ENCODE results near the gene FNBP1L. TPM values are rescaled to one million over a fixed set of nuclear protein-coding genes. Genes with fewer than 3 reads are reported as not detected.

The FNBP1L gene
- total RNA-seq, 1 donor from 2014 or later = 29.7 TPM

DNA sequence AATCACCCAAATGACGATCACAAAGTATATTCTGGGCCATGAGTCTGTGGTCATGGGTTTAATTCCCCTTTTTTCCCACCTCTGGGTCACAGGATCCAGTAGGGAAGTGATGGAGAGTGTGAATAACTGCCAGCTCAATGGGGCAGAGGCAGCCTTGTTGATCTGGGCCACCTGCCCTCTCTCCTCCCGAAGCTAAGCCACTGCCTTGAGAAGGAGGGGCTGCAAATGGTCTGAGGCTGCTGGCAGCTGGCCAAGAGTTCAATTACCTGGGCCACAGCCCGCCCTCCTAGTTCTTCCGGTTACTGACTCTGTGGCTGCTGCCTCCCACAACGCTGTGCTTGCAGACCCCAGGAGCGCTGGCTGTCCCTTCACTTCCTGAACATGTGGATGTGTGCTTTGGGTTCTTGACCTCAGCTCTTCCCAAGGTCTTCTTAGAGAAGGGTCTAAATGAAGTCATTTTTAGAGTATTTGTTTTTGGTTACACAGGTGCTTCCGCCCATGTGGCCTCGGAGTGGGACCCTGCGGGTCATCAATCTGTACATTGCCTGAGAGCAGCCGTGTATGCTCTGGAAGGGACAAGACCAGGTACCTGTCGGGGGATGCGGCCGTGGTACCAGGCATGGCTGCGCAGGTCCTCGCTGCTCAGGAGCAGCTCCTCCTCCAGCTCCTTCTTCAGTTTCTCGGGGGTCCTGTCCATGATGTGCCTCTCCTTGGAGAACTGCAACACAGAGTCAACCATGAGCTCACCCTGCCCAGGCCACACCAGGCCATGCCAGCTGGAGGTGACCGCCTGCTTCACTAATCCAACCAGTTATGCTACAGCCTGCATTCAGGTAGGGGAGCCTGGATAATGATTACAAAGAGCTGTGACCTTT is 144.0 kb downstream of the FNBP1L start:
- FAIRE-seq = no peak
- Histone ChIP-seq H3K27me3 (ENCODE audit: control insufficient read depth, insufficient read depth, low read length) (no peaks in the 10 kb centered on the region), H3K4me3 (ENCODE audit: low read depth, low read length) (no peak overlapping the region), H3K36me3 (ENCODE audit: control insufficient read depth, insufficient read depth, low read length) (peaks cover 35% of the 10 kb centered on the region)
- TF ChIP-seq, protein P1, sequence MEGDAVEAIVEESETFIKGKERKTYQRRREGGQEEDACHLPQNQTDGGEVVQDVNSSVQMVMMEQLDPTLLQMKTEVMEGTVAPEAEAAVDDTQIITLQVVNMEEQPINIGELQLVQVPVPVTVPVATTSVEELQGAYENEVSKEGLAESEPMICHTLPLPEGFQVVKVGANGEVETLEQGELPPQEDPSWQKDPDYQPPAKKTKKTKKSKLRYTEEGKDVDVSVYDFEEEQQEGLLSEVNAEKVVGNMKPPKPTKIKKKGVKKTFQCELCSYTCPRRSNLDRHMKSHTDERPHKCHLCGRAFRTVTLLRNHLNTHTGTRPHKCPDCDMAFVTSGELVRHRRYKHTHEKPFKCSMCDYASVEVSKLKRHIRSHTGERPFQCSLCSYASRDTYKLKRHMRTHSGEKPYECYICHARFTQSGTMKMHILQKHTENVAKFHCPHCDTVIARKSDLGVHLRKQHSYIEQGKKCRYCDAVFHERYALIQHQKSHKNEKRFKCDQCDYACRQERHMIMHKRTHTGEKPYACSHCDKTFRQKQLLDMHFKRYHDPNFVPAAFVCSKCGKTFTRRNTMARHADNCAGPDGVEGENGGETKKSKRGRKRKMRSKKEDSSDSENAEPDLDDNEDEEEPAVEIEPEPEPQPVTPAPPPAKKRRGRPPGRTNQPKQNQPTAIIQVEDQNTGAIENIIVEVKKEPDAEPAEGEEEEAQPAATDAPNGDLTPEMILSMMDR (IDR thresholded peaks at IDR 0.05; ENCODE audit: insufficient read depth, low read length, severe bottlenecking) = no peak
- no peak for DNase-seq (ENCODE audit: low read depth)

DNA sequence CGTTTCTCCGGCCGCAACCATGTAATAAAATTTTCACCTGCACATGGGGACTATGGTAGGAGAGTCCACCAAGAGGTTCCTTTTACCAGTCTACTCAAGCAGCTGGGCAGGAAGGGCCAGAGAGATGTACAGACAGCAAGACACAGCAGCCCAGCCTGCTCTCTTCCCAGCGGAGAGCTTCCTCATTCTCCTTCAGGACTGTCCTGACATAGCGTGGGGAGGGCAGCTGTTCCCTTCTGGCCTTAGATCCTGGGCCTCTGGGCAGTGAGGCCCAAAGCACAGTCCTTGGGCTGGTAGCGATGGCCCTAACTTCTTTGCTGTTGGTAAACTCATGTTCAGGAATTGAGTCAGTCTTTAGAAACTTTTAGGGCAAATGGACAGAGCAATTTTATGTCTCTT is 144.6 kb downstream of the FNBP1L start:
- peaks cover 32% of the 10 kb centered on the region for H3K36me3 ChIP-seq (ENCODE audit: control insufficient read depth, insufficient read depth, low read length)
- FAIRE-seq = no peak
- H3K27me3 ChIP-seq (ENCODE audit: control insufficient read depth, insufficient read depth, low read length) = no peaks in the 10 kb centered on the region
- TF ChIP-seq, protein P1 (IDR thresholded peaks at IDR 0.05; ENCODE audit: insufficient read depth, low read length, severe bottlenecking) = no peak
- no peak for DNase-seq (ENCODE audit: low read depth)
- no peak overlapping the region for H3K4me3 ChIP-seq (ENCODE audit: low read depth, low read length)

DNA sequence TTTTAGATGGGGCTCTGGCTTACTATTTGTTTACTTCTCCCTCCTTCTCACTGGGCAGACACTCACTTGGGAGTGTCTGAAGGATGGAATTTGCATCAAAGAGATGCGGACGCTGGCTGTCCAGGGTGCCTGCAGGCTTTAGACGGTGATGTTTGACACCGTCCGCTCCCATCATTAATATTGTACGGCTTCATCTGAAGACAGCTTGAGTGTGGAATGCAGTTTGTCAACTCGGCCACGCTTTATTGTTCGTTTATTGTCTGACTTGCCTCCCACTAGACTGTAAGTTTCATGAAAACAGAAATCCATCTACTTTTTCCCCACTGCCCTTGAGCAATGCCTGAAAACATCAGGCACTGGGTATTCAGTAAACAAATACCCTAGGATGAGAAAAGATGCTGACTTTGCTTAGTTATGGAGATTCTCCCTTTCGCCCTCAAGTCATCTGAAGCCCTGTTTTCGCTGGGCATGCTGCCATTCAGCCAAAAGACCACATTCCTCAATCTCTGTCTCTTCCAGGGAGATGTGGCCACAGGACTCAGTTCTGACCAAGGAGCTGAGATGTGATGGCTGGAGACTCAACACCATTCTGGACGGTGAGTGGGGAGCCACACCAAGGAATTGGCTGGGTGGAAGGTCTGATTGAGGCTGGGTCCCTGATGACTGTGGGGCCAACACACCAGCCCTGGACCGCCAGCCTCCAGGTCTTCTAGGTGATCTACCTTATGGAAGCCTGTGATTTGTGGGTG is 146.1 kb downstream of the FNBP1L start:
- no peak overlapping the region for H3K4me3 ChIP-seq (ENCODE audit: low read depth, low read length)
- FAIRE-seq (peak; percentile 18), DNase-seq (ENCODE audit: low read depth) (no peak)
- H3K27me3 ChIP-seq (ENCODE audit: control insufficient read depth, insufficient read depth, low read length) = no peaks in the 10 kb centered on the region
- peaks cover 20% of the 10 kb centered on the region for H3K36me3 ChIP-seq (ENCODE audit: control insufficient read depth, insufficient read depth, low read length)
- TF ChIP-seq, protein P1 (IDR thresholded peaks at IDR 0.05; ENCODE audit: insufficient read depth, low read length, severe bottlenecking) = no peak

DNA sequence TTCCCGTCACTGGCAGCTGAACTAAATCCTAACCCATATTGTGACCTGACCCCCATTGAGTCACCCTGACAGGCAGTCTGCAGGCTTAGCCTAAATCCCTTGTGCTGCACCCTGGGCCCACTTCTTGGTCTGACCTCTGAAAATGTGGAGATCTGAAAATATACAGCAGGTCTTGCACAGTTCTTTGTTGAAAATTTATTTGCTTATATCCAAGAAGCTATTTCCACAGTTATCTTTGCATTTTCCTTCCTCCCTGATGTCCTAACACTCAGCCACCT is 146.6 kb downstream of the FNBP1L start:
- DNase-seq (ENCODE audit: low read depth) = no peak
- Histone ChIP-seq H3K27me3 (ENCODE audit: control insufficient read depth, insufficient read depth, low read length) (no peaks in the 10 kb centered on the region), H3K36me3 (ENCODE audit: control insufficient read depth, insufficient read depth, low read length) (peaks cover 15% of the 10 kb centered on the region), H3K4me3 (ENCODE audit: low read depth, low read length) (no peak overlapping the region)
- TF ChIP-seq, protein P1 (IDR thresholded peaks at IDR 0.05; ENCODE audit: insufficient read depth, low read length, severe bottlenecking) = no peak
- FAIRE-seq = no peak

DNA sequence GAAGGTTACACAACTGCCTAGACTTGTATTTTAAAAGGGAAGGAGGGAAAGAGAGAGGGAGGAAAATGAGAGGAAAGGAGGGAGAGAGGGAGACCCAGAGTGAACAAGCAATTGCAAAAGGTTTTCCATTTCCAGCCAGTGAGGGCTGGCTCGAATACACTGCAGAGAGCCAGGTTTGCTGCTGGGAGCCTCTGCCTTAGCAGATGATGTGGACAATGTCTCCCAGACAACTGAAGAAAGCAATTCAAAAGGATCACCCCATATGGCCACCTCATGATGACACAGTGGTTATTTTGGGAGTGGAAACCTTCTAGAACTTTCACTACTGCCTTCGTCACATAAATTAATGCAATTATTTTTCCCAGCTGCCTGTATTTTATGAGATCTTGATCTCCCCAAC is 147.3 kb downstream of the FNBP1L start:
- H3K36me3 ChIP-seq (ENCODE audit: control insufficient read depth, insufficient read depth, low read length) = peaks cover 9% of the 10 kb centered on the region
- H3K4me3 ChIP-seq (ENCODE audit: low read depth, low read length) = no peak overlapping the region
- no peaks in the 10 kb centered on the region for H3K27me3 ChIP-seq (ENCODE audit: control insufficient read depth, insufficient read depth, low read length)
- DNase-seq (ENCODE audit: low read depth) (no peak), FAIRE-seq (no peak)
- TF ChIP-seq, protein P1 (IDR thresholded peaks at IDR 0.05; ENCODE audit: insufficient read depth, low read length, severe bottlenecking) = no peak
